NCI-H1930 (cell line): Measurements from ENCODE around the gene FCN2.

Experiments used
- DNase-seq, 2 experiments: peaks; one replicate each; lab custom pipeline; 2025; lab: John Stamatoyannopoulos, UW

The FCN2 gene

GRCh38 chr9:134912126-134912840 lies 31.7 kb downstream of the FCN2 start:
- DNase-seq, result no peak

- no peak for DNase-seq
Measured at GRCh38 chr9:134913041-134913712, 32.6 kb downstream of the FCN2 start.

DNA sequence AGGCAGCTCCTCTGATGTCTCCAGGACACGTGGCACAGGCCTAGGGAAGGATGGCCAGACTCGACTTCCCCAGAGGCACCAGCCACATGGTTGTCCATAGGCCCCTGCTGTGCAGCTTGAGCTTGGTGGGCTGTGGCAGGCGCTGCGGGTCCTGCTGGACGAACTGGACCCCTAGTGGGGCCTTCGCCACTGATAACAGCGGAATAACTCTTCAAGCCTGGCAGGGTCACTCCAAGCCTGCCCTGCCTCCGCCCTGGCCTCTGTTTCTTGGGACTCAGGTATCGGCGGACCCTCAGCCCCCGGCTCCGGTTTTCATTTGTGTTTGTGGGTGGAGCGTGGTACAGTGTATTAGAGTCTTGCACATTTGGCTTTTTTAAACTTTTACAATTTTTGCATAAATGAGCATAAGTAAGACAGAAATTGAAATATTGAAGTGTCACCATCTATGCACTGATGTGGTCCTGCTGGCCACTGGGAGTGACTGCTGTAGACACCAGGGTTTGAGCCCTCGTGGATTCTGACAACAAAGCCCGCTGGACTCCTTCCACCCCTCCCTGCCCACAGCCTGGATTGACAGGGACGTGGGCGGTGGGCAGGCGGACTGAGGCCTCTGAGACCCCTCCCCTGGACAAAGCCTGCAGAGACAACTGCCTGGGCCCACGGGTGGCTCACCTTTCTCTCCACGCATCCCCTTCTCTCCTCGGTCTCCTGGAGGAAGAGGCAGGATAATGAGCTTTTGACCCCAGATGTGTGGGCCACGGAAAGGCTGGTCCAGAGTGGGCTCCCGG lies 33.3 kb downstream of the FCN2 start:
- no peak for DNase-seq

DNA sequence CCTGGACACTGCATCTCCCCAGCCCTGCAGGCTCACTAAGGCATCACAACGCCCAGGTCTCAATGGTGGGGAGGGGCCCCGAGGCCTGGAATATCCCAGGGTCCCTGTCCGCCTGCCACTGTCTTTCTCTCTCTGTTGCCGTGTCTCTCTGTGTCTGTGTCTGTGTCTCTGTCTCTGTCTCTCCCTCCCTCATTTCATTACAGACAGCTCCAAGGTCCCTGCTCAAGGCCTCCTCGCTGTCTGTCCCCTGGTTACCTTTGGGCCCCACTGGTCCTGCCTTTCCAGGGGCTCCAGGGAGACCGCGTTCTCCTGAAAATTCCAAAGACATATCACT lies 33.9 kb downstream of the FCN2 start:
- no peak for DNase-seq

DNA sequence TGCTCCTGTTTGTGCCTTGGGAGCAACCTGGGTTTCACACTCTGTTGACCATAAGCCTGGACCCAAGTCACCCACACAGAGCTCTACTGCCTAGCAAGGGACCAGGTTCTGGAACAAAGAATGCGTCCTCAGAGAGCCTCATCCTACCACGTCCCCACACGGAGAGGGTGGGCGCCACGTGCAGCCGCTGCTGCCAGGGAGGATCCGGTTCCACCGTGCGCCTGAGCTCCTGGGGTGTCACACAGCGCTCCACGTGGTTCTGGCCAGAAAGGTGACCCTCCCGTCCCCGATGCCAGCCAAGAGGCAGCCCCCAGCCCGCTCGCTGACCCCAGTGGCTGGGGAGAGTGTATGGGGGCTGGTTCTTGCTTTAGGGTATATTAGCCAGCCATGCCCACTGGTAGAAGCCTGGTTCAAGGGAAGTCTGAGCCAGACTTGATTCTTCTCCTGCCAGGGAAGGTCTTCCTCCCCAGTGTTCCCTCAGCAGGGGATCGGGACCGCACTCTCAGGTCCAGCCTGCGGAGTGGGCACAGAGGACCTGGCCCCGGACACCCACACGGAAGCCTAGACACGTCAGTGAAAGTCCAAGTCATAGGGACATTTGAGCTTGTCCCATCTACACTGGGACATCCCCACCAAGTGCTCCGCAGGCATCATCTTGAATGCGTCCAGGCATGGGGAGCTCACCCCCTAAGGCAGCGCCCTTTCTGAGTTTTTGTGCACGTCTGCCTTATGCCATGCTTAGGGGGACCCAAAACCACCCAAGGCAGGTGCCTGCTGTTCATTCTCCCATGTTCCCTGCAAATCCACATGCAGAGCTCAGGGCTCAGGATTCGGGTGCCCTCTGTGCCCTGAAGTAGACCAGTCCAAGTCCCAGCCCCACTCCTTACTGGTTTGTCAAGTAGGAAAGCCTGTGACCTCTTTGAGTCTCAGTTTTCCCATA lies 34.7 kb downstream of the FCN2 start:
- DNase-seq, result no peak

DNA sequence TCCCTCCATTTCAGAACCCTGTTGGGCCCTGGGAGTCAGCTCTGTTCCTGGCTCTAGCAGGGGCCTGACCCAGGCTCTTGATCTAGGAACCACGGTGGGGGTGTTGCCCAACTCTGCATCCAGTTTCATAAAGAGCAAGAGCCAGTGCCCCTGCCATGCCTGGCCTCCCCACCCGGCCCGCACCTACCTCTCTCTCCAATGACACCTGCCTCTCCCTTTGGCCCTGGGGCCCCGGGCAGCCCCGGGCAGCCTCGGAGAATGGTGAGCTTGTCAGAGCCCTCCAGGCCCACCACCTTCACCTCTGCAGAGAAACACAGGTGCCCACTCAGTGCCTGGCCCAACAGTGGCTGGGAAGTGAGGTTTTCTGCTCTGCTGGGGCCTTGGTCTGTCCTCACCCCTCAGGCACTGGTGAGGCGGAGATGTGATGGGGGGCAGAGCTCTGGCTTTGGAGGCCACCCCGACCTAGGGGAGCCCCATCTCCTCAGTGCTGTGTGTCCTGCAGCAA lies 35.6 kb downstream of the FCN2 start:
- DNase-seq, result no peak

- no peak for DNase-seq
Measured at GRCh38 chr9:134917431-134918373, 37.1 kb downstream of the FCN2 start, which contains the start of gene FCN1. FCN1 (minus strand) TSS chr9:134917912; CDS start chr9:134917871, 41 bp downstream.

GRCh38 chr9:134918646-134919045 lies 38.0 kb downstream of the FCN2 start:
- DNase-seq, result no peak

DNA sequence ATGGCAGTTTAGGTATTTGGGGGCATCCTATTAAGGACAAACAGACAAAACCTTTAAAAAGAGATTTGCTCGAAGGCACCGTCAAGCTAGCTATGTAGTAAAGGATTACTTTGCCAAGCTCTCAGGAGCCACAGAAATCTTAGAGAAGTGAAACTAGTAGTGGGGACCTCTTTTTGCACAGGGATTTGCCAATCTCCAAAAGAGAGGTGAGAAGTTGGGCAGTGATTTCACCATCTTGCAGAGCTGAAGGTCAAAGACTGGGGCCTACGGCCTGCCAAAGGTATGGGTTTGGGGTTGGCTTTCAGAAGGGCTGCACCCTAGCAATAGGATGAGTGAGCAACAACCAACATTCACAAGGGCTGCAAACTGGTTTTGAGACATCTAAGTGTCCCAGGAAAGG lies 38.7 kb downstream of the FCN2 start:
- DNase-seq, result no peak

DNA sequence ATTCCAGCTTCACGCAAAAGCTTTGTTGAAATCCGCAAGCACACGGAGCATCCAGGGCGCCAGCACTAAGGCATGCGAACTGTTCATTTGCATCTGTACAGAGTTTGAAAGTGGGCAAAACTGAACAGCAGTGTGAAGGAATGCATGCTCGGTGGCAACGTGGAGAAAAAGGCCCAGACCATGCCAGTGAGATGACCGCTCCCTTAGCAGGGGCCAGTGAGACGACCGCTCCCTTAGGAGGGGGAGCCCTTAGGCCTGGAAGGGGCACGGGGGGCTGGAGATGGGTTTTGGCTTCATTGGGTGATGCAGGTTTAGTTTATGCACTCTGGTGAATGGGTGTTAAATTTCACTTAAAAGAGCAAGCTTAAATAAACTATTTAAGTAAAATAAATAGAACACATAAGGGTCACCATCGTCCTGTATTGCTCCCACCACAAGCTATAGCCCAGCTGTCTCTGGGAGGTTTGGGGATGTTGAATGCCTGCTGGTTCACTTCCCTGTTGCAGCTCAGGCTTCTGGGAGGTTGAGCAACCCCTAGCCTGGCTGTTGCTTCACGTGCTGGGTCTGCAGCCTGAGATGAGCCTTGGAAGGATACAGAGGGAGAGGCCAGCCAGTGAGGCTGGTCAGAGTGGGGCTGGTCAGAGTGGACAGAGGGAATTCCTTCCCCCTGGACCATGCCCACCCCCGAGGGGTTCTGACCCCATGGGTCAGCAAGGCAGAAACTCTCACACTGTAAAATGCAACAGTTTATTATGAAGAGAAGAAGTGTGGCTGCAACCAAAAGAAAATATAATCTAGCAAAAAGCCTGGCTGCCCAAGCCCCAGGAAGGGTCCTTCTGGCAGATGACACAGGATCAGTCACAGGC lies 41.7 kb downstream of the FCN2 start:
- DNase-seq, result no peak

- no peak for DNase-seq
Measured at GRCh38 chr9:134922932-134923240, 42.3 kb downstream of the FCN2 start.

DNA sequence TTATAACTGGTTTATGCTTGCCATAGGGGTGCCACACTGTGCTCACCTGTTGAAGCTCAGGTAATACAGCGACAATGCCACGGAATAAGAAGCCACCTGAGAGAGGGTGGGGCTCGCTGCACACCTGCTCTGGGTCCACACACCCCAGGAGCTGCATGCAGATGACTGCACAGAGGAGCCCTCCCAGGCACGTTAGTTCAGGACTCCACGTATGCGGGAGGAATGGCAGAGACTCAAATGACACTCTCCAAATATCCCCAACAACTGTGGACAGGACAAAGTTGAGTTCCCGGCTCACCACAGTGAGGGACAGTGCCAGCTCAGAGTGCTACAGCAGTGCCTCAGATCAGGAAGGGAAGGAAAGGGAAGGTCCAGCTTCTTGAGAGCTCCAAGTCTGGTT lies 42.9 kb downstream of the FCN2 start:
- DNase-seq, result no peak

GRCh38 chr9:134925011-134925511 lies 44.5 kb downstream of the FCN2 start:
- DNase-seq, result no peak

- DNase-seq, result no peak
Measured at GRCh38 chr9:134928436-134929192, 48.0 kb downstream of the FCN2 start.

DNA sequence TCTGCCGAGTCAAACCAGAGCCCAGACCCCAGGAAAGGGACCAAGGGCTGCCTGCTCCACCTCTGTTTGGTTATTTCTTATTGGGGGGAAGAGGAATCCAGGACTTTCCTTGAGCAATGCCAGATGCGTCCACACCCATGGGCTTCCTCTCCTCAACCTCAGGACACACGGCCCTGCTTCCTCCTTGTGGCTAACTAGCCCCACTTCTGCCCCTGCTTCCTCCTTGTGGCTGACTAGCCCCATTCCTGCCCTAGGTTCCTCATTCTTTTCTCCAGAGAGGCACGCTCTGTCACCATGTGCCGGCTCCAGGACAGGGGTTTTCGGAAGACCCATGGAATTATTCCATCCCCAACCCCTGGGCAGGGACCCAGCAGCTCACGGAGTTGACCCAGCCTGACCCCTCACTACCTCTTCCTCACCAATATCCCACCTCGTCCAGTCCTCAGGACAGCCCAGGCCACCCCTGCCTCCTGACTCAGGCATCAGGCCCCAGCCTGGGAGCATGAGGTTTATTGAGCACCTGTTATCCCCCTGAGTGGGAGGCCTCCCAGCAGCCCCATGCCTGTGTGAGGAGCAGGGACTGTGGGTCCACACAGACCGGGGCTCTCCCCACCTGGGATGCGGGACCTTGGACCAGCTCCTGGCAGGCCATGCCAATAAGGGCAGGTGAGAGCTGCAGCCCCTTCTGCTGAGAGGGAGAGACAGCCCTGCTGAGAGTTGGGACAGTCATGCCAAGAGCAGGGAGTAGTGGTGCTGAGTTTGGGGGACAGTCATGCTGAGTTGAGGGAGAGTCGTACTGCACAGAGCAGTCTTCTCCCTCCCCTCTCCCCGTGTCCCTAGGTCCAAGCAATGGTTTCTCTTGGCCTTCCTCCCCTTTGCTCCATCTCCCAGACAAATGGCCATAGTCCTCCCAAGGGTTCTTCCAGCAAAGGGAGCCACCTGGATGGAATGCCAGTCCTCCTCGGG lies 48.9 kb downstream of the FCN2 start:
- DNase-seq, result no peak

GRCh38 chr9:134930398-134930797 lies 49.8 kb downstream of the FCN2 start:
- no peak for DNase-seq

DNA sequence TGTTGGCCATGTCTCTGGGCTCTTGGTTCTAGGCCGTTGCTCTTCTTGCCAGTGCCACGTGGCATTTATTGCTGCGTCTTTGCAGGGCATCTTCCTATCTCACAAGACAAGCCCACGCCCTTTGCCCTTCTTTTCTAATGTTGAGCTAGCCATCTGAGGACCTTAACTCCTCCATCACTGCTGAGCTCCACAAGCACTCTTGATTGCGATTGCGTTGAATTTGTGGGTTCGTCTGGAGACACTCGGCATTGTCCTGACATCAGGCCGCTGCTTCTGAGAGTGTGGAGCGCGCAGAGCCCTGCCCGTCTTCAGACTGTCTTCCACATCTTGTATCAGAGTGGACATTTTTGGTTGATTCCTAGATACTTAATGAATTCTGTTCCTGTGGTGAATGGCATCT lies 51.6 kb downstream of the FCN2 start:
- DNase-seq, result no peak

DNA sequence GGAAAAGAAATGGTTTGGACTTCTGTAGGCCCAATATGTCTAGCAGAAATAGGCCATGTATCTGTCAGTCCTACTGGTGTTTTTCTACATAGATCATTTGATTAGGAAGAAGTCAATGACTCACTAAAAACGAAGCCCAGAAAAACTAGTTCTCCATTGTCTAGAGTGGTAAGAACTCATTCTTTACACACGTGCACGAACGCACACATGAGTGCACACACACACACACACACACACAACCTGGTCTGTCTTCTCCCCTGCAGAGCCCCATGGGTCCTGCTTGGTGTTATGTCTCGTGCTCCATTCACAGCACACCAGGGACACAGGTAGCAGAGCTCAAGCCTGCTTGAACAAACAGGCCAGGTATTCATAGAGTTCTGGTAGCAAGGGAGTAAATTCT lies 52.0 kb downstream of the FCN2 start:
- DNase-seq, result no peak
